Measurements from ENCODE around the gene RASL12. TPM values are rescaled to one million over a fixed set of nuclear protein-coding genes. Genes with fewer than 3 reads are reported as not detected.
A peak's percentile ranks its signal among the peaks of the same experiment; 100 is the strongest.

The RASL12 gene
- polyA plus RNA-seq, 1 experiment, result 0.16 TPM

DNA sequence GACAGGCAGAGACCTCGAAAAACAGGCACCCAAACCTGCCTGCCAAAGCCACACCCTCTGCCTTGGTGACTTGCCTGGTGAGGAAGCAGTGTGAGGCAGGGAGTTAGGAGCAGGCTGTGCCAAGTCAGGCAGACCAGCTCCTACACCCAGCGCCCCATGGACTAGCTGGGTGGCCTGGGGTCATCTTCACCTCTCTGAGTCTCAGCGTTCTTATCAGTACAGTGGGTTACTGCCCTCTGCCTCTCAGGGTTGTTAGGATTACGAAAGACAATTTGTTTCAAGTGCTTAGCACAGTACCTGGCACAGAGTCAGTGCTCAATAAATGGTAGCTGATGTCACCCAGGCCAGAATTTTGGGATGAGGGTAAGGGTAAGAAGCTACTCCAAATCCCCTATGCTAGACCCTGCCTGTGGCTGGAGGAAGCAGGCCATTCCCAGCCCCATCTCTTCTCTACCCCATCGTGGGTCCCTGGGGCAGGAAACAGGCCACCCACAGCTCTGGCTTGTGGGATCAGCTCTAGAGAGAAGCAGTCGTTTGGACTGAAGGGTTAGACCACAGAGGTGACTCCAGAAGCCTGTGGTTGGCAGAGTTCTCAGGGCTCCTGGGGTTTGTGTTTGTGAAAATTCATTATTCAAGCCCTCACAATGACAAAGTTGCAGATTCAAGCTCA, 12.5 kb downstream of the RASL12 start:
- H3K4me3 ChIP-seq (ENCODE audit: low read depth, low read length), result no peak overlapping the region

DNA sequence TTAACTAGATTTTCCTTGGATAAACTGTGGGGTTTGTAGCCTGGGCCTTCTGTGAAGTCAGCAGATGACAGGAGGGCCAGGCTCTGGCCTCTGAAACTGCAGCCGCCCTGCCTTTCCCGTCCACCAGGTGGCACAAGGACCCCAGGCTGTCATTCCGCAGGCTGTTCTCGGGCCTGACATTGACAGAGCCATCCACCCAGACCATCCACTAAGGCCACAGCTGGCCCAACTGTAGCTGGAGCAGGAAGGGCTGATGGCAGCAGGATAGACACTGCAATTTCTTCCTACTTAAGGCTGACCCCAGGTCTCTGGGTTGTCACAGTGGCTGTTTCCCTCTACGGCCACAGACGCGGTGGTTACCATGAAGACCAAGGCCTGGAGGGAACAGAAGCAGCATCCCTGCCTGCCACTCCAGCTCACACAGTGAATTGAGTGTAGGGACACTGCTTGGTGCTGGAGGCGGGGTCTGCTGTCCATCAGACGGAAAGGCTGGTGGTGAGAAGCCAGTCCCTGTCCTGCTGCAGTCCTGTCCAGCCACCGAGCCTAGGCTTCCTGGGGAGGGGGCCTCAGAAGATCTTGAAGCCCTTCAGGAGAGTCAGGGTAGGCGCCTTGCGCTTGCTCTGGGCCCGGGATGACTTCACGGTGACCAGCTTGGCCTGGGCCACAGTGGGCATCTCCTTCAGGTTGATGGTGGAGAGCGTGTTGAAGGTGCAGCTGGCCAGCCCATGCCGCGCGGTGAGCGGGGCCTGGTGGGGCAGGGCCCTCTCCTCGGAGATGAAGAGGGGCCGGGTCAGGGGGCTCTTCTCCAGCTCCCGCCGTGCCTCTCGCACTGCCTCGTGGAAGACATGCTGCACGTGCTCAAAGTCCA, 13.2 kb downstream of the RASL12 start:
- Histone ChIP-seq H3K36me3 (ENCODE audit: control insufficient read depth, insufficient read depth, low read length) (no peaks in the 10 kb centered on the region), H3K27me3 (ENCODE audit: control insufficient read depth, insufficient read depth, low read length) (peaks cover 5% of the 10 kb centered on the region; the same call in 1 of the 2 replicates), H3K4me3 (ENCODE audit: low read depth, low read length) (no peak overlapping the region)
- ChIA-PET POLR2A (no interaction called here), CTCF (interaction anchor here (0.6 to 10.8 kb wide), 19 partner anchors 8 to 326 kb away, joined by 3 to 301 read pairs (median 5); partner anchors contain the start of genes KBTBD13, RASL12 and SLC51B)
- peak; percentile 99 for TF ChIP-seq CTCF (IDR thresholded peaks at IDR 0.05; ENCODE audit: insufficient read depth, low read depth, low read length)
- DNase-seq (ENCODE audit: low read depth), result no peak

More for the DNA sequence above, 12.5 kb downstream of the RASL12 start:
- H3K27me3 ChIP-seq (ENCODE audit: control insufficient read depth, insufficient read depth, low read length), result peaks cover 5% of the 10 kb centered on the region; the same call in 1 of the 2 replicates
- ChIA-PET POLR2A (no interaction called here), CTCF (interaction anchor here (0.7 to 10.8 kb wide), 16 partner anchors 8 to 327 kb away, joined by 3 to 301 read pairs (median 5); partner anchors contain the start of genes KBTBD13, RASL12 and SLC51B)
- TF ChIP-seq CTCF (IDR thresholded peaks at IDR 0.05; ENCODE audit: insufficient read depth, low read depth, low read length), result no peak
- DNase-seq (ENCODE audit: low read depth), result no peak
- no peaks in the 10 kb centered on the region for H3K36me3 ChIP-seq (ENCODE audit: control insufficient read depth, insufficient read depth, low read length)

GRCh38 chr15:65052956-65053355, 14.8 kb downstream of the RASL12 start:
- no peaks in the 10 kb centered on the region for H3K27me3 ChIP-seq (ENCODE audit: control insufficient read depth, insufficient read depth, low read length)
- no peak for DNase-seq (ENCODE audit: low read depth)
- POLR2A ChIA-PET, result no interaction called here
- H3K4me3 ChIP-seq (ENCODE audit: low read depth, low read length), result no peak overlapping the region
- CTCF ChIA-PET, result interaction anchor here (1.3 to 10.8 kb wide), 8 partner anchors 9 to 245 kb away, joined by 4 to 301 read pairs (median 27); partner anchors contain the start of genes KBTBD13, RASL12 and SLC51B
- no peaks in the 10 kb centered on the region for H3K36me3 ChIP-seq (ENCODE audit: control insufficient read depth, insufficient read depth, low read length)
- TF ChIP-seq CTCF (IDR thresholded peaks at IDR 0.05; ENCODE audit: insufficient read depth, low read depth, low read length), result no peak

DNA sequence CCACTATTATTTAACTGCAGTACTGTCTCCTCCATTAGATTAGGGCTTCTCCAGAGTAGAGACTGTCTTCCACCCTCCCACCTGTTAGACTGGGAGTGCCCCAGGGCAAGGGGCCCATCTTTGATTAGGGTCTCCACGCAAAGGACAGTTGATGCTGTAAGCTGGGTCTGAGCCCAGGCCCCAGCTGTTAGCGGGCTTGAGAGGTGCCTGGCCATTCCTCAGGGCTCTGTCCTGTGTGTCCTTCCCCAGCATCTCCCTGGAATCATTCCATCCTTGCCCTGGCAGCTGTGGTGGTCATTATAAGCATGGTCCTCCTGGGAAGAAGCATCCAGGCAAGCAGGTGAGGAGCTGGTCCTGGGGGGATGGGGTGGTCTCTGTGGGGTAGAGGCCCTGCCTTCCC, 16.5 kb downstream of the RASL12 start:
- Histone ChIP-seq H3K27me3 (ENCODE audit: control insufficient read depth, insufficient read depth, low read length) (no peaks in the 10 kb centered on the region), H3K36me3 (ENCODE audit: control insufficient read depth, insufficient read depth, low read length) (no peaks in the 10 kb centered on the region), H3K4me3 (ENCODE audit: low read depth, low read length) (no peak overlapping the region)
- ChIA-PET CTCF (interaction anchor here (0.7 to 10.8 kb wide), 4 partner anchors 10 to 50 kb away, joined by 3 to 301 read pairs (median 36); partner anchors contain the start of gene KBTBD13), POLR2A (interaction anchor here (0.6 kb wide), 1 partner anchor 620 kb away, joined by 3 read pairs; no protein-coding TSS in a partner anchor)
- DNase-seq (ENCODE audit: low read depth), result no peak
- no peak for TF ChIP-seq CTCF (IDR thresholded peaks at IDR 0.05; ENCODE audit: insufficient read depth, low read depth, low read length)

DNA sequence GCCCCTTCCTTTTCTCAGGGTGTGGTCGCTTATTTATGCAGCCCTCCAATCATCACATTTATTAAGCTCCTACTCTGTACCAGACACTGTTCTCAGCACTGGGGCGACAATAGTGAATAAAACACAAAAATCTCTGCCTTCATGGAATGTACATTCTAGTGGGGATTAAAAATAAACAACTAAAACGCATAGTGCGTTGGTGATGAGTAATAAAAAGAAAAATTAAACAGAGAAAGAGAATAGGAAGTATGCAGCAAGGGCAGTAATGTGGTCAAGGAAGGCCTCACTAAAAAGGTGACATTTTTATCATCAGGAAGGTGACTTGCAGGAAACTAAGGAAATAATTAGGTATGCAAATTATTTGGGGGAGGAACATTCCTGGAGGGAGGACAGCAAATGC, 17.5 kb downstream of the RASL12 start:
- no peak for DNase-seq (ENCODE audit: low read depth)
- H3K27me3 ChIP-seq (ENCODE audit: control insufficient read depth, insufficient read depth, low read length), result no peaks in the 10 kb centered on the region
- H3K4me3 ChIP-seq (ENCODE audit: low read depth, low read length), result no peak overlapping the region
- no peaks in the 10 kb centered on the region for H3K36me3 ChIP-seq (ENCODE audit: control insufficient read depth, insufficient read depth, low read length)
- TF ChIP-seq CTCF (IDR thresholded peaks at IDR 0.05; ENCODE audit: insufficient read depth, low read depth, low read length), result no peak
- ChIA-PET CTCF (interaction anchor here (7.5 to 10.8 kb wide), 2 partner anchors 32 to 51 kb away, joined by 70 to 301 read pairs; partner anchors contain the start of gene KBTBD13), POLR2A (interaction anchor here (0.7 kb wide), 1 partner anchor 17 kb away, joined by 6 read pairs; no protein-coding TSS in a partner anchor)

Data from BJ (cell line).